HepG2 (cell line): ENCODE measurements around the gene ZFHX3. TPM values are rescaled to one million over a fixed set of nuclear protein-coding genes. Genes with fewer than 3 reads are reported as not detected.

ENCODE experiments used
- BRF2 ChIP-seq: sonication (generic); formaldehyde crosslinking; IDR thresholded peaks from 2 replicates; pipeline ENCODE4 v1.8.1; 2022; ENCODE audit warnings: mild to moderate bottlenecking, missing genetic modification reagents
- CBX2 ChIP-seq, 2 experiments: fragments of 200-600 bp in 1 of 2; sonication (generic); formaldehyde crosslinking in 1 of 2; IDR thresholded peaks; 2 replicates each; pipeline versions ENCODE4 v1.7.0 to v1.8.1; 2018 to 2022; ENCODE audit warnings: low read depth in 2 of 2, low read length in 1 of 2, mild to moderate bottlenecking in 1 of 2, missing genetic modification reagents in 1 of 2
- CREM ChIP-seq, 2 experiments: sonication (generic) in 1 of 2; formaldehyde crosslinking in 1 of 2; IDR thresholded peaks; 2 replicates each; pipeline versions ENCODE4 v1.4.0 to v1.6.1; 2016 to 2020; ENCODE audit warnings: antibody characterized with exemption in 1 of 2, mild to moderate bottlenecking in 1 of 2, missing genetic modification reagents in 1 of 2
- HOMEZ ChIP-seq: IDR thresholded peaks from 2 replicates; pipeline ENCODE4 v1.6.1; 2016; ENCODE audit warnings: low read depth
- MTA3 ChIP-seq: sonication (generic); formaldehyde crosslinking; IDR thresholded peaks from 2 replicates; pipeline ENCODE4 v1.4.0; 2020; ENCODE audit warnings: missing genetic modification reagents
- POGK ChIP-seq: sonication (generic); formaldehyde crosslinking; conservative IDR thresholded peaks from 2 replicates; pipeline ENCODE4 v1.8.0; 2022; ENCODE audit warnings: mild to moderate bottlenecking, moderate library complexity, missing genetic modification reagents
- RBM22 ChIP-seq: fragments of 200-400 bp; formaldehyde crosslinking; optimal IDR thresholded peaks from 2 replicates; pipeline ENCODE3; 2017; ENCODE audit warnings: mild to moderate bottlenecking, low read length, moderate library complexity
- ZFP62 ChIP-seq: sonication (generic); formaldehyde crosslinking; IDR thresholded peaks from 2 replicates; pipeline ENCODE4 v1.4.0; 2020; ENCODE audit warnings: missing genetic modification reagents
- ZNF343 ChIP-seq: sonication (generic); formaldehyde crosslinking; IDR thresholded peaks from 2 replicates; pipeline ENCODE4 v1.4.0; 2020; ENCODE audit warnings: mild to moderate bottlenecking, missing genetic modification reagents
- ZNF441 ChIP-seq: sonication (generic); formaldehyde crosslinking; IDR thresholded peaks from 2 replicates; pipeline ENCODE4 v1.7.0; 2021; ENCODE audit warnings: missing genetic modification reagents, borderline replicate concordance
- ZNF598 ChIP-seq: sonication (generic); formaldehyde crosslinking; IDR thresholded peaks from 2 replicates; pipeline ENCODE4 v1.5.1; 2020; ENCODE audit warnings: mild to moderate bottlenecking, missing genetic modification reagents, borderline replicate concordance
- ZNF607 ChIP-seq: sonication (generic); formaldehyde crosslinking; IDR thresholded peaks from 2 replicates; pipeline ENCODE4 v1.5.1; 2020; ENCODE audit warnings: missing genetic modification reagents, mild to moderate bottlenecking, borderline replicate concordance
- ZNF784 ChIP-seq: sonication (generic); formaldehyde crosslinking; IDR thresholded peaks from 2 replicates; pipeline ENCODE4 v1.5.1; 2020; ENCODE audit warnings: missing genetic modification reagents, mild to moderate bottlenecking, borderline replicate concordance
- ZNF83 ChIP-seq: sonication (generic); formaldehyde crosslinking; IDR thresholded peaks from 2 replicates; pipeline ENCODE4 v1.4.0; 2020; ENCODE audit warnings: missing genetic modification reagents, mild to moderate bottlenecking, borderline replicate concordance
- polyA plus RNA-seq, 8 experiments: library from polyadenylated mRNA; depleted of rRNA in 3 of 8; stranded (reverse) in 7 of 8; unstranded in 1 of 8; fragments of >200 nt; fragmentation: Illumina TruSeq in 4 of 8; extraction: Trizol in 4 of 8; gene quantifications; 2 replicates each; pipeline versions ENCODE4 v1.2.1 to v1.2.3, GENCODE V29; 2011 to 2016; ENCODE audit warnings: low read depth in 4 of 8, missing spikeins in 1 of 8, mixed read lengths in 1 of 8; ENCODE audit not compliant: insufficient read depth in 1 of 8
- total RNA-seq, 5 experiments: library from RNA; depleted of rRNA; stranded (reverse); fragments of >200 nt; fragmentation: Illumina TruSeq; extraction: Trizol; gene quantifications; 2 replicates each; pipeline ENCODE4 v1.2.3, GENCODE V29; 2016; ENCODE audit warnings: low read depth in 1 of 5
- TF ChIP-seq, protein P1 (sequence below): sonication (generic); formaldehyde crosslinking; IDR thresholded peaks from 2 replicates; pipeline ENCODE4 v1.9.0; 2021; ENCODE audit warnings: missing genetic modification reagents, borderline replicate concordance
- TF ChIP-seq, protein P2 (sequence below): IDR thresholded peaks from 2 replicates; pipeline ENCODE4 v1.6.1; 2016; ENCODE audit warnings: low read depth, control low read depth
- TF ChIP-seq, protein P3 (sequence below): sonication (generic); formaldehyde crosslinking; IDR thresholded peaks from 2 replicates; pipeline ENCODE4 v1.5.0; 2020; ENCODE audit warnings: missing genetic modification reagents, mild to moderate bottlenecking, borderline replicate concordance

Gene ZFHX3
- total and polyA plus RNA-seq, 2 of the 13 experiments (the other 11 are each of a cell fraction or from before 2014, with no cell fraction given): 5.0 to 6.0 TPM

DNA sequence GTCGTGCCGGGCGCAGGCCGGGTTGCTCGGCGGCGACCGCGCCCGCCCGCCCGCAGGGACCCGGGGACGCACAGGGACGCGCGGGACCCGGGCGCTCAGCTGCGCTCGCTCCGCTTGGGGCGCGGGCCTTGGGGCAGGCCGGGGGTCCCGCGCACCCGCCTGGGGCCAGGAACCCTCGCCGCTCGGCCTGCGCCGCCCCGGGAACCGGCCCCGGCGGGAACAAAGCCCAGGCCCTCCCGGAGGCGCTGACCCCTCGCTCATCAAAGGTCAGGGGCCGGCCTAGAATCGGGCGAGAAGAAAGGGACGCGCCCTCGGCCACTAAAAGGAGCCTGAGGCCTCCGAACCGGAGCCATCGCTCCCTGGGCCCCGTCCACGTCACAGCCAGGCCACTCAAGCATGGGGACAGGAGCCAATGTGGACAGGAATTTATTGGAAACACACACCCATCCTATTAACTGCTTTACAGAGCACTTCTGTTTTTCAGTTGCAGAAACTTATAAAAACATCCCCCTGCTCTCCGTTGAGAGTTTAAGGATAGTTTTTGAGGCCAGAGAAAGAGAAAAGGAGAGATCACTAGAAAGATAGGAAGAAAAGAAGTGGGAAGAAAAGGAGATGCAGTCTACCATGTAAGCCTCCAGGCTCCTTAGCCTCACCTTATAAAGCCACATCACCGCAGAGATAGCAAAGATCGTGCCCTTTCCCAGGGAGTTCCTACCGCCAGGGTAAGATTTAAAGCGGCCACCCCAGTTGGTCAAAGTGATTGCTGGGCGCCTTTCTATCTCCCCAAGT lies 558 bp upstream of the ZFHX3 start (continued):
- TF ChIP-seq, protein P1, sequence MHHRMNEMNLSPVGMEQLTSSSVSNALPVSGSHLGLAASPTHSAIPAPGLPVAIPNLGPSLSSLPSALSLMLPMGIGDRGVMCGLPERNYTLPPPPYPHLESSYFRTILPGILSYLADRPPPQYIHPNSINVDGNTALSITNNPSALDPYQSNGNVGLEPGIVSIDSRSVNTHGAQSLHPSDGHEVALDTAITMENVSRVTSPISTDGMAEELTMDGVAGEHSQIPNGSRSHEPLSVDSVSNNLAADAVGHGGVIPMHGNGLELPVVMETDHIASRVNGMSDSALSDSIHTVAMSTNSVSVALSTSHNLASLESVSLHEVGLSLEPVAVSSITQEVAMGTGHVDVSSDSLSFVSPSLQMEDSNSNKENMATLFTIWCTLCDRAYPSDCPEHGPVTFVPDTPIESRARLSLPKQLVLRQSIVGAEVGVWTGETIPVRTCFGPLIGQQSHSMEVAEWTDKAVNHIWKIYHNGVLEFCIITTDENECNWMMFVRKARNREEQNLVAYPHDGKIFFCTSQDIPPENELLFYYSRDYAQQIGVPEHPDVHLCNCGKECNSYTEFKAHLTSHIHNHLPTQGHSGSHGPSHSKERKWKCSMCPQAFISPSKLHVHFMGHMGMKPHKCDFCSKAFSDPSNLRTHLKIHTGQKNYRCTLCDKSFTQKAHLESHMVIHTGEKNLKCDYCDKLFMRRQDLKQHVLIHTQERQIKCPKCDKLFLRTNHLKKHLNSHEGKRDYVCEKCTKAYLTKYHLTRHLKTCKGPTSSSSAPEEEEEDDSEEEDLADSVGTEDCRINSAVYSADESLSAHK (CRISPR knock-in tag): 0 out of 2 replicates have a peak, but pooled peaks have one; percentile 43
- TF ChIP-seq POGK (CRISPR knock-in tag) (no peak; the same call in 1 of the 2 replicates), CREM (IDR thresholded peaks at IDR 0.05) (peak; percentile 76), CREM (CRISPR knock-in tag; IDR thresholded peaks at IDR 0.05) (no peak), ZNF83 (CRISPR knock-in tag) (no peak), ZNF607 (CRISPR knock-in tag) (no peak), CBX2 (IDR thresholded peaks at IDR 0.05; ENCODE audit: low read depth, low read length) (no peak), CBX2 (CRISPR knock-in tag; IDR thresholded peaks at IDR 0.05; ENCODE audit: low read depth) (no peak), RBM22 (peak; percentile 54), ZNF343 (CRISPR knock-in tag) (no peak), ZFP62 (CRISPR knock-in tag) (no peak), ZNF784 (CRISPR knock-in tag) (no peak), HOMEZ (no peak), BRF2 (no peak), ZNF598 (CRISPR knock-in tag) (no peak), ZNF441 (CRISPR knock-in tag) (no peak; the same call in none of the 2 replicates), MTA3 (no peak)
- TF ChIP-seq, protein P2, sequence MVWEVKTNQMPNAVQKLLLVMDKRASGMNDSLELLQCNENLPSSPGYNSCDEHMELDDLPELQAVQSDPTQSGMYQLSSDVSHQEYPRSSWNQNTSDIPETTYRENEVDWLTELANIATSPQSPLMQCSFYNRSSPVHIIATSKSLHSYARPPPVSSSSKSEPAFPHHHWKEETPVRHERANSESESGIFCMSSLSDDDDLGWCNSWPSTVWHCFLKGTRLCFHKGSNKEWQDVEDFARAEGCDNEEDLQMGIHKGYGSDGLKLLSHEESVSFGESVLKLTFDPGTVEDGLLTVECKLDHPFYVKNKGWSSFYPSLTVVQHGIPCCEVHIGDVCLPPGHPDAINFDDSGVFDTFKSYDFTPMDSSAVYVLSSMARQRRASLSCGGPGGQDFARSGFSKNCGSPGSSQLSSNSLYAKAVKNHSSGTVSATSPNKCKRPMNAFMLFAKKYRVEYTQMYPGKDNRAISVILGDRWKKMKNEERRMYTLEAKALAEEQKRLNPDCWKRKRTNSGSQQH (CRISPR knock-in tag): 0 out of 2 replicates have a peak, but pooled peaks have one; percentile 13
- TF ChIP-seq, protein P3, sequence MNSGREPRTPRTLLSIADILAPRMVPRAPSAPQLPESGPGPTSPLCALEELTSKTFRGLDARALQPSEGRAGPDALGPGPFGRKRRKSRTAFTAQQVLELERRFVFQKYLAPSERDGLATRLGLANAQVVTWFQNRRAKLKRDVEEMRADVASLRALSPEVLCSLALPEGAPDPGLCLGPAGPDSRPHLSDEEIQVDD (CRISPR knock-in tag): no peak
